CD4-positive, alpha-beta T cell (primary cell): ENCODE results near the gene UGT1A5. TPM values are rescaled to one million over a fixed set of nuclear protein-coding genes. Genes with fewer than 3 reads are reported as not detected.

Experiments
- ATAC-seq: fragments of 200-7000 bp; cut with Tn5 transposase; one replicate; pipeline ENCODE4 v1.10.0; 2022; ENCODE audit warnings: mild to moderate bottlenecking; ENCODE audit not compliant: poor library complexity
- CTCF ChIA-PET: fragments of 350-600 bp; sonication (Branson Sonifier 250); formaldehyde crosslinking; loops from one replicate; lab custom pipeline; 2021; ENCODE audit warnings: antibody characterized with exemption, inconsistent platforms; lab: Charles Lee
- POLR2A ChIA-PET: fragments of 350-600 bp; sonication (Branson Sonifier 250); formaldehyde crosslinking; loops from one replicate; lab custom pipeline; 2021; ENCODE audit warnings: antibody characterized with exemption, inconsistent platforms; lab: Charles Lee
- DNase-seq, 14 experiments: peaks; one replicate each; pipeline ENCODE4 v3.0.0-alpha.2; 2013 to 2020; ENCODE audit warnings: mixed read lengths in 2 of 14
- H3K27ac ChIP-seq, 2 donors: one replicate each; pipeline versions ENCODE4 v1.5.1 to v1.7.0; 2013; ENCODE audit warnings: low read length in 2 of 2, low read depth in 1 of 2, mild to moderate bottlenecking in 1 of 2
- H3K27me3 ChIP-seq, 2 experiments: 1 replicate in 1 of 2; 2 replicates in 1 of 2; pipeline versions ENCODE4 v1.6.1 to v1.7.0; 2013; ENCODE audit warnings: low read length in 2 of 2, control low read depth in 1 of 2, mild to moderate bottlenecking in 1 of 2, moderate library complexity in 1 of 2; ENCODE audit not compliant: insufficient read depth in 2 of 2, control insufficient read depth in 1 of 2
- H3K36me3 ChIP-seq: one replicate; pipeline ENCODE4 v1.6.1; 2013; ENCODE audit warnings: low read length, control low read depth; ENCODE audit not compliant: insufficient read depth
- H3K4me1 ChIP-seq: one replicate; pipeline ENCODE4 v1.6.1; 2013; ENCODE audit warnings: low read length, control low read depth; ENCODE audit not compliant: insufficient read depth
- H3K4me3 ChIP-seq: one replicate; pipeline ENCODE4 v1.5.1; 2013; ENCODE audit warnings: mild to moderate bottlenecking, low read length, moderate library complexity
- H3K9me3 ChIP-seq, 2 experiments: 1 replicate in 1 of 2; 2 replicates in 1 of 2; pipeline versions ENCODE4 v1.6.1 to v1.7.0; 2013; ENCODE audit warnings: low read length in 2 of 2, mild to moderate bottlenecking in 2 of 2, control low read depth in 1 of 2, moderate library complexity in 1 of 2; ENCODE audit not compliant: control insufficient read depth in 1 of 2, insufficient read depth in 1 of 2
- H3K27ac Mint-ChIP-seq: one replicate; pipeline ENCODE4 v1.8.0; 2020; ENCODE audit warnings: mixed read lengths
- H3K27me3 Mint-ChIP-seq: one replicate; pipeline ENCODE4 v1.8.0; 2021; ENCODE audit warnings: mixed read lengths
- H3K36me3 Mint-ChIP-seq: one replicate; pipeline ENCODE4 v1.8.0; 2021; ENCODE audit warnings: low read depth, mixed read lengths
- H3K4me1 Mint-ChIP-seq: one replicate; pipeline ENCODE4 v1.8.0; 2021; ENCODE audit warnings: low read depth, mixed read lengths
- H3K4me3 Mint-ChIP-seq: one replicate; pipeline ENCODE4 v1.8.0; 2020; ENCODE audit warnings: mild to moderate bottlenecking, mixed read lengths
- H3K9me3 Mint-ChIP-seq: one replicate; pipeline ENCODE4 v1.8.0; 2020; ENCODE audit warnings: mixed read lengths
- intact Hi-C, 2 experiments: fragments of 100-400 bp; cut with DNase I in 1 of 2; cut with micrococcal nuclease in 1 of 2; formaldehyde crosslinking; loops; one replicate each; pipeline versions ENCODE4 v1.15.1 to v1.9.0; 2023 to 2025; cut with DNase I, micrococcal nuclease
- total RNA-seq, 174 experiments: library from RNA in 2 of 174; stranded (reverse) in 2 of 174; gene quantifications; one replicate each; pipeline ENCODE4 v1.2.3 and lab custom pipeline; 2021 to 2026
- TF ChIP-seq, protein P1 (sequence below): fragments of 200-600 bp; IDR thresholded peaks from one replicate; pipeline ENCODE4 v1.8.0; 2022; ENCODE audit warnings: antibody characterized with exemption, mild to moderate bottlenecking

Gene UGT1A5
- total RNA-seq, 2 experiments from 2014 or later = not detected

DNA sequence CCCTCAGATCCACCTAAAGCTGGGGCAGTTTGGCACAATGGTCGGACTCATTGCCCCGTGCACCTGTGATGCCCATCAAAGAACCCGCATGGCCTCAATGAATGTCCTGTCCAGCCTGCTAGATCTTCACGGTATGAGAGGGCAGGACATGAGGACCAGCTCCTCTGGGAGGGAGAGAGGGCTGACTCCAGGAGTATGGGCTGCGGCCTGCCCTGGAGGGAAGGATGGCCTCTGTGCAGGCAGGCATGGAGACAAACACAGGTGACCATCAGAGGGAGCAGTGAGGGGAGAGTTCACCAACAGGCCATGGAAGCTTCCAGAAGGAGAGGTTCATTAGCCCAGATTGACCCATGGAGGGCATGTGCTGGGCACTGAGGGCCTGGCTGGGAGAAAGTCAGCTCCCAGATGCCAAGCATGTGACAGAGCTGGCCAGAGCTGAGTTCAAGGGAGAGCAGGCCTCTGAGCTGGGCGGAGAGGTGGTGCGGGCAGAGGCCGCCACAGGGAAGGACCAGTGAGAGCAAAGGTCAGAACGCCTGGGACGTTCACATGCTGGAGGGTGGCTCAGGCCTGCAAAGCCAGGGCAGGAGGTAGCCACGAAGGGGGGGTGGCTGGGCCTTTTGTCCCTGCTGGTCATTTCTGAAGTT, 105.4 kb downstream of the UGT1A5 start:
- no peak overlapping the region for H3K4me3 Mint-ChIP-seq
- Histone ChIP-seq H3K4me3 (no peak overlapping the region), H3K4me1 (no peaks in the 10 kb centered on the region), H3K27ac (no peak overlapping the region), H3K36me3 (no peaks in the 10 kb centered on the region), H3K27me3 (peaks cover 0 to 5% of the 10 kb centered on the region in 2 experiments), H3K9me3 (peaks cover 0 to 13% of the 10 kb centered on the region in 2 experiments)
- CTCF ChIA-PET = no interaction called here
- no peaks in the 10 kb centered on the region for H3K36me3 Mint-ChIP-seq
- H3K4me1 Mint-ChIP-seq = no peaks in the 10 kb centered on the region
- no peak for ATAC-seq
- peak in 1 of 14 experiments; percentile 19 for DNase-seq
- TF ChIP-seq, protein P1, sequence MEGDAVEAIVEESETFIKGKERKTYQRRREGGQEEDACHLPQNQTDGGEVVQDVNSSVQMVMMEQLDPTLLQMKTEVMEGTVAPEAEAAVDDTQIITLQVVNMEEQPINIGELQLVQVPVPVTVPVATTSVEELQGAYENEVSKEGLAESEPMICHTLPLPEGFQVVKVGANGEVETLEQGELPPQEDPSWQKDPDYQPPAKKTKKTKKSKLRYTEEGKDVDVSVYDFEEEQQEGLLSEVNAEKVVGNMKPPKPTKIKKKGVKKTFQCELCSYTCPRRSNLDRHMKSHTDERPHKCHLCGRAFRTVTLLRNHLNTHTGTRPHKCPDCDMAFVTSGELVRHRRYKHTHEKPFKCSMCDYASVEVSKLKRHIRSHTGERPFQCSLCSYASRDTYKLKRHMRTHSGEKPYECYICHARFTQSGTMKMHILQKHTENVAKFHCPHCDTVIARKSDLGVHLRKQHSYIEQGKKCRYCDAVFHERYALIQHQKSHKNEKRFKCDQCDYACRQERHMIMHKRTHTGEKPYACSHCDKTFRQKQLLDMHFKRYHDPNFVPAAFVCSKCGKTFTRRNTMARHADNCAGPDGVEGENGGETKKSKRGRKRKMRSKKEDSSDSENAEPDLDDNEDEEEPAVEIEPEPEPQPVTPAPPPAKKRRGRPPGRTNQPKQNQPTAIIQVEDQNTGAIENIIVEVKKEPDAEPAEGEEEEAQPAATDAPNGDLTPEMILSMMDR = no peak
- H3K27me3 Mint-ChIP-seq = peaks cover 7% of the 10 kb centered on the region
- intact Hi-C loops = no loop called here
- POLR2A ChIA-PET = no interaction called here
- no peaks in the 10 kb centered on the region for H3K9me3 Mint-ChIP-seq
- H3K27ac Mint-ChIP-seq = no peak overlapping the region

DNA sequence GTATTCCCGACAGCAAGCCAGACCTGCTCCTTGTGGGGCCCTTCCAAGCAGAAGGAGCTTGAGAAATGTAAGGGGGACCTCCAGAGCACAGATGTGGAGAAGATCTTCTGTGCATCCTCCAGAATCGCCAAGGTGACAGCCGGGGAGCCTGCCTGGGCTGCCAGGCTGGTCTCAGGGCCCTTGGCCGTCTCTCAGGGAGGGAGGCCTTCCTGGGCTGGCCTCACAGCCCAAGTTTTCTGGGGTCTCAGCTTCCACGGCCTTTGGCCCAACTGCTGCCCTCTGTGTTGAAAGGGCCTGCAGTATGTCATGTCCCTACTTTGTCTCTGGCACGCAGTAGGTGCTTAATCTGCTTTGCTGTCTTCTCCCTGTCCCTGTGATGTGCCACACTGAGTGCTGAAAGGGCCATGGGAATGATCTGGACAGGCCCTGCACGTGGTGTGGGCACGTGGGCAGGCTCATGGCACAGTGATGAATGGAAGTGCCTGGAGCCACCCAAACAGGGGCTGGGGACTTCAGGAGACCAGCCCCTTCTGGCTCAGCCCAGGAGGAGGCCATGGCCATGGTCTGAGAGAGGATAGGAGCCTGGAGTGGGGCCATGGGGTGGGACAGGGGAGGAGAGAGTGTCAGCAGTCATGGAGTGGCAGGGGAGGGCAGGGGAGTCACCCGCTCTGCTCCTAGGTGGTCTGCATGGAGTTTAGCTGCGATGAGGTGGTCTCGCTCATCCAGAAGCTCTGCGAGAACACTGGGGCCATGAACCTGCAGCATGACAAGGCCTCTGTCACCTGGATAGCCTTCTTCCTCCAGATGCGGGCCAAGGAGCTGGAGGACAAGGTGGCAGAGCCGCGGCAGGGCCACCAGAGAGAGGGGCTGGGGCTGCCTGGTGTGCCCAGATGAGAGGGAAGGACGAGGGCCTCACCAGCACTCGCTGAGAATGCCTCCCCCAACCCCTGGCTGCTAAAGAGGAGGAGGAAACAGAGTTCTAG, 106.2 kb downstream of the UGT1A5 start:
- CTCF ChIA-PET = no interaction called here
- POLR2A ChIA-PET = no interaction called here
- no peak for ATAC-seq
- intact Hi-C loops = no loop called here
- no peaks in the 10 kb centered on the region for H3K36me3 Mint-ChIP-seq
- no peaks in the 10 kb centered on the region for H3K4me1 ChIP-seq
- H3K4me3 Mint-ChIP-seq = no peak overlapping the region
- H3K27me3 ChIP-seq = peaks cover 0 to 5% of the 10 kb centered on the region in 2 experiments
- no peaks in the 10 kb centered on the region for H3K9me3 Mint-ChIP-seq
- H3K4me3 ChIP-seq = no peak overlapping the region
- TF ChIP-seq, protein P1 = no peak
- H3K36me3 ChIP-seq = no peaks in the 10 kb centered on the region
- DNase-seq = peak in 1 of 14 experiments; percentile 25
- H3K27me3 Mint-ChIP-seq = peaks cover 7% of the 10 kb centered on the region
- H3K4me1 Mint-ChIP-seq = no peaks in the 10 kb centered on the region
- H3K27ac Mint-ChIP-seq = no peak overlapping the region
- peaks cover 0 to 13% of the 10 kb centered on the region in 2 experiments for H3K9me3 ChIP-seq
- H3K27ac ChIP-seq = no peak overlapping the region

DNA sequence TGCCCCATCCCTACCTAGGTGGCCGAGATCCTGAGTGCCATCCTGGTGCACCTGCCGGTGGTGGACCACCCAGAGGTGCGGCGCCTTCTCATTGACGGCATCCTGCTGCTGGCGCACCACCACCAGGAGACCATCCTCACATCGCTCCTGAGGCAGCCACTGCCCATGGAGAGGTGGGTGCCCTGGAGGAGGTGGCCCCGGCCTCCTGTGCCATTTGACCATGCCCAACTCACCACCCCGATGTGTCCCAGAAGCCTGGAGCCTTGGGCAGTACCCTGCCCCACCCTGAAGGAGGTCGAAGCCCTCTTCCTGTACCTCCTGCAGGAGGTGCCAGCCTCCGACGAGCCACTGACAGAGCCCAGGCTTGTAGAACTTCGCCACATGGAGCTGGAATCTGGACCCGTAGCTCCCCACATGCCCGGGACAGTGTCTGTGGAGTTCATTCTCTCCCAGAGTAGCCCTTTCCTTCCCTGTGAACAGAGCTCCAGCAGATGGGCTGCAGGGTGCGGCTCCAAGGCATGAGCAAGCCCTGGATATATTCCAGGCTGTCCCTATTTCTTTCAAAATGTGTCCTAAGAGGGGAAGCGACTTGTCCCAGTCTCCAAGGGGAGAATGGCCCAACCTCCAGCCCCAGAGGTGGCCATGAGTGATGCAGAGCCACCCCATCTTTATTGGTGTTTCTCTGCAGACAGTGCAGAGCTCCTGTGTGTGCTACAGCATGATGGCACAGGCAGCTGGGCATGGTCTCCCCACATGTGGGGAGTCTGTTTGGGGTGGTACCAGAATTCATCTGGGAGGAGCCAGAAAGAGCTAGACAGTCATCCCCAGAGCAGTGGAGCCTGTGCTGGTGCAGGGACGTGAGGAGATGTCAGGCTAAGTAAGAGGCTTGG, 107.4 kb downstream of the UGT1A5 start:
- TF ChIP-seq, protein P1 = no peak
- no peaks in the 10 kb centered on the region for H3K36me3 Mint-ChIP-seq
- Histone ChIP-seq H3K36me3 (no peaks in the 10 kb centered on the region), H3K4me1 (no peaks in the 10 kb centered on the region), H3K9me3 (peaks cover 0 to 8% of the 10 kb centered on the region in 2 experiments), H3K27ac (no peak overlapping the region), H3K4me3 (no peak overlapping the region), H3K27me3 (peaks cover 0 to 5% of the 10 kb centered on the region in 2 experiments)
- no peaks in the 10 kb centered on the region for H3K4me1 Mint-ChIP-seq
- ChIA-PET POLR2A (no interaction called here), CTCF (no interaction called here)
- DNase-seq (peak in 1 of 14 experiments; percentile 20), ATAC-seq (no peak)
- peaks cover 7% of the 10 kb centered on the region for H3K27me3 Mint-ChIP-seq
- H3K9me3 Mint-ChIP-seq = no peaks in the 10 kb centered on the region
- intact Hi-C loops = no loop called here
- no peak overlapping the region for H3K27ac Mint-ChIP-seq
- H3K4me3 Mint-ChIP-seq = no peak overlapping the region
